GM18907 (cell line): Measurements from ENCODE around the gene RNLS.
"Not testable (repeated sequence)": the region's sequence is repeated elsewhere in the genome, so short reads cannot be mapped to it uniquely, and the experiment has no call there.

ENCODE experiments used
- ATAC-seq: cut with Tn5 transposase; IDR thresholded peaks from one replicate; pipeline ENCODE4 v1.9.1; 2021; ENCODE audit warnings: mild to moderate bottlenecking, moderate library complexity; ENCODE audit not compliant: unreplicated experiment

Gene RNLS

DNA sequence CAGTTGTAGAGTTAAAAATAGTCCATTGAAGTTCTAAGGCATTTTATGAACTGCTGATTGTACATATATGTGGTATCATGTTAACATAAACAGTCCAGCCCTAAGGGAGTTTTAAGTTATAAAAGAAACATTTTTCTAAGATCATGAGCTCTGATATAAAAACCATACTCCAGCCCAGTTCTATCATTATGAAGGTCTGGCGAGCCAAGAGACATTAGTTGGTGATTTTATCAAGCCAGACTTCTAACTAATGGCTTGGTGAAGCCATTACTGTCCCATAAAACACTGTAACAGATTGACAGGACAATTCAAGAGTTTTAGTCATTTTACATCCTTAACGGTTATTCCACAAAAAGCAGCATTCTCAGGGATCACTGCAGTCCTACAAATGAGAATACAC lies 221.6 kb downstream of the RNLS start:
- no peak for ATAC-seq

DNA sequence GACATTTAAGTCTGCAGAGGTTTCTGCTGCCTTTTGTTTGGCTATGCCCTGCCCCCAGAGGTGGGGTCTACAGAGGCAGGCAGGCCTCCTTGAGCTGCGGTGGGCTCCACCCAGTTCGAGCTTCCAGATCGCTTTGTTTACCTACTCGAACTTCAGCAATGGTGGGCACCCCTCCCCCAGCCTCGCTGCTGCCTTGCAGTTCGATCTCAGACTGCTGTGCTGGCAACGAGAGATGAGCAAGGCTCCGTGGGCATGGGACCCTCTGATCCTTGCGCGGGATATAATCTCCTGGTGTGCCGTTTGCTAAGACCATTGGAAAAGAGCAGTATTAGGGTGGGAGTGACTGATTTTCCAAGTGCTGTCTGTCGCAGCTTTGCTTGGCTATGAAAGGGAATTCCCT lies 227.4 kb downstream of the RNLS start:
- ATAC-seq, result not testable (repeated sequence)

- no peak for ATAC-seq
Measured at GRCh38 chr10:88347597-88348304, 235.4 kb downstream of the RNLS start.

- no peak for ATAC-seq
Measured at GRCh38 chr10:88347022-88347421, 236.1 kb downstream of the RNLS start.

GRCh38 chr10:88346144-88346977 lies 236.8 kb downstream of the RNLS start:
- ATAC-seq, result no peak

GRCh38 chr10:88343761-88344484 lies 239.2 kb downstream of the RNLS start:
- ATAC-seq, result no peak

DNA sequence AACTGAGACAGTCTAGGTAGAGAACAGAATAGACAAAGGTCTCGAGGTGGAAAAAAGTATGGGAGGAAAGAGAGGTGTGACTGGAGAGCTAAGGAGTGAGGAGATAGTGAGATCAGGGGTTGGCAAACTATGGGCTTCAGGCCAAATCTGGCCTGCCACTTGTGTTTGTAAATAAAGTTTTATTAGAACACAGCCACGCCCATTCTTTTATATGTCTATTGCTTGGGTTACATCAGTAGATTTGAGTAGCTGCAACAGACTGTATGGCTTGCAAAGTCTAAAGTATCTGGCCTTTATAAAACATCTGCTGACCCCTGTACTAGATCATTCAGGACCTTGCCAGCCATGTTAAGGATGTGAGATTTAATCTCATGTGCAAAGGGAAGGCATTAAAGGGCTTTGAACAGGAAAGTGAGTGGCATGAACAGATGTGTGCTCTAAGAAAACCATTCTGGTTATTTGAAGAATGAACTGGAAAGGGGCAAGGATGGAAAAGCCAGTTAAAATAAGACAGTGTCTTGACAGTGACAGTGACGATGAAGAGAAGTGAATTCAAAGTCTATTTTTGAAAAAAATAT lies 240.3 kb downstream of the RNLS start:
- ATAC-seq, result no peak

GRCh38 chr10:88337134-88337533 lies 246.0 kb downstream of the RNLS start:
- no peak for ATAC-seq

- ATAC-seq, result no peak
Measured at GRCh38 chr10:88336334-88336733, 246.8 kb downstream of the RNLS start.

DNA sequence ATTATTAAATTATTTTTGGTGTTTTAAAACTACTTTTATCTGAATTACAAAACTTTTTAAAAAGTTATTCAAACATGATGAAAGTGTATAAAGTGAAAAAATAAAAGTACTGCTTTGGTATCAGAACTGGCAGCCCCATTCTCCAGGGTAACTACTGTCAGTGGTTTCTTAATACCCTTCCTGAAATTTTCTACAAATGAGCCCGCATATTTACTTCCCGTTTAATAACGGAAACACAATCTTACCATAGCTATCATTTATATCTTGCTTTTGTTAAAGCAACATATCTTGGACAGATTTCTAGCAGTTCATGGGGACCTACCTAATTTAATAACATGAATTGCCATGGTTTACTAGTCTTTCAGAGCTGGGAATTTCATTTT lies 249.9 kb downstream of the RNLS start:
- ATAC-seq, result no peak

DNA sequence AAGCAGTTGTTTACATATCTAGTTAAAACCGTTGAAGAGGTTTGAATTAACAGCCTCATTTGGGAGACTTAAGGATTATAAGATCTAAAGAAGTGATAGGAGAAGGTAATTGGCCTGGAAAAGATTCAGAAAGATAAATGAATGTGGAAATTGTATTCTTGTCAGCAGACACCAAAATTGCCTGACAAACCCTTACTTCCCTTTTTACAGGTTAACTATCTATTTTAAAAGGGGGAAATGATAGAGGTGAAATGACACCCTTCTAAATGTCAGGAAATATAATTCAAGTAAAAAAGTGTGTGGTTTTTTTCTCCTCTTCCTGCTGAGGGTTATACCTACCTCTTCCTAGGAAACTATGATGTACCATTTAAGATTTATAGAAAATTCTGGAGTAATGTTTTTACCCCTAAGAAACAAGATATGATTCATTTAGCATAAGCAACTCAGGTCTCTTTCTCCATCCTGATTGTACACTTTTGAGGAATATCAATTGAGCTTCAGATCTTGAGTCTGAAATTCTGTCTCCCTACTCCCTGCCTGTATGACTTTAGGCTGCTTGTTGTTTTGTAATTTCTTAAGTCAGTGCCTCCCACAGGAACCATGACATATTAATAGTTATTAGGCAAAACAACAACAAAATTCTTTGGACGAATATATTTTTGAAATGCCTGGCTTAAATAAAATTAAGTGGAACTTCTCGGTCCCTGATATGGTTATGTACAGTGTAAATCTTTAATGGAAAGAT lies 250.4 kb downstream of the RNLS start:
- no peak for ATAC-seq

- ATAC-seq, result no peak
Measured at GRCh38 chr10:88330174-88330573, 252.9 kb downstream of the RNLS start.

DNA sequence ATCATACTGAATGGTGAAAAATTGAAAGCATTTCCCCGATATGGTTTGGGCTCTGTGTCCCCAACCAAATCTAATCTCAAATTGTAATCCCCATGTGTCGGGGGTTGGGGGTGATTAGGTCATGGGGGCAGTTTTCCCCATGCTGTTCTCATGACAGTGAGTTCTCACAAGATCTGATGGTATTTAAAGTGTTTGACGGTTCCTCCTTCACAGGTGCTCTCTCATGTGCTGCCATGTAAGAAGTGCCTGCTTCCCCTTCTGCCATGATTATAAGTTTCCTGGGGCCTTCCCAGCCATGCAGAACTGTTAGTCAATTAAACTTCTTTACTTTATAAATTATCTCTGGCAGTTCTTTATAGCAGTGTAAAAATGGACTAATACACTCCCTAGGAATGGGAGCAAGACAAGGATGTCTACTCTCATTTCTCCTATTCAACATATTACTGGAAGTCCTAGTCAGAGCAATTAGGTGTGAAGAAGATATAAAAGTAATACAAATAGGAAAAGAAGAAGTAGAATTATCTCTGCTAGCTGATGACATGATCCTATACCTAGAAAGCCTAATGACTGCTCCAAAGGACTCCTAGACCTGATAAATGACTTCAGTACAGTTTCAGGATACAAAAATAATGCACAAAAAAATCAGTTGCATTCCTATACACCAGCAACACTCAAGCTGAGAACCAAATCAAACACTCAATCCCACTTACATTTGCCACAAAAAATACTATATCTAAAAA lies 260.6 kb downstream of the RNLS start:
- no peak for ATAC-seq

DNA sequence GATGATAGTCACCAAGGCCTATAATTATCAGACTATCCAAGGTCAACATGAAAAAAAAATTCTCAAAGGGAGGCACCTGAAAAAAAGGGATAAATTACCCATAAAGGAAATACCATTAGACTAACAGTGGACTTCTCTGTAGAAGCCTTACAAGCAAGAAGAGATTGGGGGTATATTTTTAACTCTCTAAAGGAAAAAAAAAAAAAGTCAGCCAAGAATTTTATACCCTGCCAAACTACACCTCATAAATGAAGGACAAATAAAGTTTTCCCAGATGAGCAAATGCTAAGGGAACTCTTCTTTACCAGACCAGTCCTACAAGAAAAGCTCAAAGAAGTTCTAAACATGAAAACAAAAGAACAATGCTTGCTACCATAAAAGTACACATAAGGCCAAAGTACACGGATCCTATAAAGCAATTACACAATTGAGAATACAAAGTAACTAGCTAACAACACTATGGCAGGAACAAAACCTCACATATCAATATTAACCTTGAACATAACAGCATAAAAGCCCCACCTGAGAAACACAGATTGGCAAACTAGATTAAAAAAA lies 263.1 kb downstream of the RNLS start:
- no peak for ATAC-seq

DNA sequence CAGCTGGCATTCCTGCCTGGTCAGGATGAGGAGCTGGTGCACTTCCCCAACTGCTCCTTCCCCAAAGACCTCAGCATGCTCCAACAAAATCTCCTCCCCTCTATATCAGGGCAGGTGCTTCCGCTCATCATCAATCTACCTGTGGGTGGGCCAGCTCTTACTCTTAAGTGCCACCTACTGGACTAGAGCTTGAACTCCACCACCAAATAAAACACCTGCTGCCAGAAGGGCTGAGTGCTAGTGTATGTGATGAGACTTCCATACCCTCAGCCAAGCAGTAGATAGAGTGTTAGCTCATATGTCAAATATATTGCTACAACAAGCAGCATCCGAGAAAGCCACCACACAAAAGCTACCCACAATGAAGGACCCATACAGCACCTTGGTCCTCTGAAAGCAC lies 264.3 kb downstream of the RNLS start:
- no peak for ATAC-seq

DNA sequence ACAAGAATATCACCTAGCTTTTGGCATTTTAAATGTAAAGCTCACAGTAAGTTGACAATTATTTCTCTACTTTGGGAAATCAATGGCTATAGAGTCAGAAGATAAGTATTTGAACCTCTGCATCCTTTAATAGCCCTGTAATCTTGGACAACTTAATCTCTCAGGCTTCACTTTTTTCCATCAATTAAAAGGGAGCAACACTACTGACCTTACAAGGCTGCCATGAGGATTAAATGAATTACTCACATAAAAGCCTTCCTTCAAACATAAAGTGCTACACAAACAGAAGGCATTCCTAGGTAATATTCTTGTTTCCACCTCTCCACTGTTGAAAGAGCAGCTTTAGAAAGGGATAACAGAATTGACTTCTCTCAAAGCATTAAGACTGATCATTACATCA lies 266.0 kb downstream of the RNLS start:
- ATAC-seq, result no peak

DNA sequence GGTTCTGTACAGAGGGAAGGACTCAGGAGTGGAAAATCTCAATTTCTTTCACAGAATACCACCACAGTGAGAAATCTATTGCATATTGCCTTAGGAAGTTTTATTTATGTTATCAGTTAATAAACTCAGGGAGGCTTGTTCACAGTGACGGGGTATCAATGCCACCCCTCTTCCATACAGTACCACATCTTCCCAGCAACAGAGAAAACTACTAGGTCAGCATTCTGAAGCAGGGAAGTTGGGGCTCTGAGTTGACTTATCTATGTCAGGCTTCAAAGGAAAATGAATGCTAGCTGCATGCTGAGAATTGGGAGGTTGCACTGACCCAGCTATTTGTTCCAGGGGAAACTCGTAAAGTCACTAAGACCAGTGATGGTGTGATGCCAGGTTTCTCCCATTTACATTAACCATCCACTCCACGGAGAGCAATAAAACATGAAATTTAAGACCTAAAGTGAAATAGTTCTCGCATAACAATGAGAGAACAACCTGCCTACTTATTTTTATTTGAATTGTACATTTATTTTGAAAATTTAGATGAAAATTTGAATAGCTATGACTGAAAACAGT lies 266.7 kb downstream of the RNLS start:
- ATAC-seq, result no peak

- ATAC-seq, result no peak
Measured at GRCh38 chr10:88315755-88316154, 267.4 kb downstream of the RNLS start.

DNA sequence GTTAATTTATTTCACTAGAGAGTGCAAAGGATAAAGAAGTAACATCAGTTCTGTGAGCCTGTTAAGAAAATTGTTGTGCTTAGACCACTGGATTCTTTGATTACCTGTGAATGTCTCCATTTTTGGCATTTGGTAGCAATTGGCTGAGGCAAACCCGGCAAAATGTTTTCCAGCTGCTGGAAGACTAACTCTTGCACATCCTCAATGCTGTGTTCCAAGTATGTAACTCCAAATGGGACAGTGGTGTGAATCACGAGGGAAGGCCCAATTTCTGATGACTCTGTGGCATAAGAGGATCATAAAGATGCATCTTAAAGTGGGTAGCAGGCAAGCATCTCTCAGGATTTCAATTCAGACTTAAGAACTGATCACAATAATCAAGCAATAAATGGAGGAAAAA lies 268.8 kb downstream of the RNLS start:
- ATAC-seq, result no peak
